Measurements from ENCODE around the gene ZBTB7A.

- TF ChIP-seq SP1 (IDR thresholded peaks at IDR 0.05), result no peak
- TF ChIP-seq PKNOX1 (IDR thresholded peaks at IDR 0.05), result no peak
- TF ChIP-seq ARNT (IDR thresholded peaks at IDR 0.05), result no peak
- no peak for TF ChIP-seq FOXA1 (IDR thresholded peaks at IDR 0.05)
- no peak for TF ChIP-seq TARDBP (IDR thresholded peaks at IDR 0.05)
- TF ChIP-seq HDGF (IDR thresholded peaks at IDR 0.05; ENCODE audit: borderline replicate concordance), result no peak
- no peak for TF ChIP-seq BHLHE40 (IDR thresholded peaks at IDR 0.05; ENCODE audit: borderline replicate concordance)
- no peak for TF ChIP-seq FOXK2 (IDR thresholded peaks at IDR 0.05)
- TF ChIP-seq ELF4 (IDR thresholded peaks at IDR 0.05), result no peak
- TF ChIP-seq LEF1 (IDR thresholded peaks at IDR 0.05; ENCODE audit: borderline replicate concordance), result no peak
- TF ChIP-seq NFRKB (IDR thresholded peaks at IDR 0.05), result no peak
Measured at GRCh38 chr19:4009990-4010807, 56.5 kb downstream of the ZBTB7A start.

All from HEK293T (cell line).